HEK293 (cell line): ENCODE results near the gene LIPK.

Source experiments
- CTCF ChIA-PET: fragments of 350-600 bp; formaldehyde crosslinking; extraction: SDS; loops from one replicate; lab custom pipeline; 2021; ENCODE audit warnings: antibody characterized with exemption; lab: Yijun Ruan, JAX
- POLR2A ChIA-PET: fragments of 300-600 bp; formaldehyde crosslinking; extraction: SDS; loops from one replicate; lab custom pipeline; 2020; ENCODE audit warnings: antibody characterized with exemption, inconsistent platforms; lab: Yijun Ruan, JAX
- H3K27ac ChIP-seq: fragments of 200-500 bp; sonication (Bioruptor generic); 2 replicates; pipeline ENCODE4 v1.5.1; 2014; ENCODE audit warnings: low read depth, low read length, control low read depth, inconsistent platforms; ENCODE audit errors: extremely low read depth
- H3K36me3 ChIP-seq, 2 experiments: fragments of 200-500 bp in 1 of 2; sonication (Bioruptor generic) in 1 of 2; 1 replicate in 1 of 2; 2 replicates in 1 of 2; pipeline ENCODE4 v1.5.1; 2014 to 2017; ENCODE audit warnings: inconsistent platforms in 2 of 2, low read length in 2 of 2; ENCODE audit not compliant: control insufficient read depth in 2 of 2, insufficient read depth in 1 of 2
- H3K4me1 ChIP-seq: fragments of 200-500 bp; sonication (Bioruptor generic); 2 replicates; pipeline ENCODE4 v1.5.1; 2014; ENCODE audit warnings: mild to moderate bottlenecking, low read length, inconsistent platforms; ENCODE audit not compliant: control insufficient read depth, insufficient read depth
- H3K4me3 ChIP-seq: 2 replicates; pipeline ENCODE4 v1.5.1; 2011; ENCODE audit warnings: low read depth, mild to moderate bottlenecking, control low read depth, low read length, moderate library complexity
- H3K9me3 ChIP-seq: fragments of 200-500 bp; sonication (Bioruptor generic); 2 replicates; pipeline ENCODE4 v1.5.1; 2014; ENCODE audit warnings: low read depth, low read length, inconsistent platforms; ENCODE audit not compliant: control insufficient read depth, insufficient read depth
- BCL11B ChIP-seq: fragments of 450-650 bp; formaldehyde crosslinking; IDR thresholded peaks from 2 replicates; pipeline ENCODE4 v1.5.1; 2016; ENCODE audit warnings: low read depth, missing biosample characterization, missing genetic modification characterization
- KLF1 ChIP-seq: fragments of 450-650 bp; formaldehyde crosslinking; IDR thresholded peaks from 2 replicates; pipeline ENCODE4 v1.5.1; 2016; ENCODE audit warnings: missing biosample characterization, missing genetic modification characterization
- OVOL3 ChIP-seq: fragments of 450-650 bp; formaldehyde crosslinking; IDR thresholded peaks from 2 replicates; pipeline ENCODE4 v1.5.1; 2016; ENCODE audit warnings: missing biosample characterization, missing genetic modification characterization
- PRDM1 ChIP-seq: fragments of 450-650 bp; formaldehyde crosslinking; IDR thresholded peaks from 2 replicates; pipeline ENCODE4; 2016; ENCODE audit warnings: missing biosample characterization, missing genetic modification characterization
- TSHZ1 ChIP-seq: fragments of 450-650 bp; formaldehyde crosslinking; IDR thresholded peaks from 2 replicates; pipeline ENCODE4 v1.5.1; 2016; ENCODE audit warnings: missing biosample characterization, missing genetic modification characterization, borderline replicate concordance
- ZBTB26 ChIP-seq: fragments of 450-650 bp; formaldehyde crosslinking; optimal IDR thresholded peaks from 2 replicates; pipeline ENCODE3; 2016; ENCODE audit warnings: missing biosample characterization, mild to moderate bottlenecking, missing genetic modification characterization
- ZFP69B ChIP-seq: fragments of 450-650 bp; formaldehyde crosslinking; IDR thresholded peaks from 2 replicates; pipeline ENCODE4 v1.5.1; 2016; ENCODE audit warnings: missing biosample characterization, missing genetic modification characterization
- ZIC2 ChIP-seq: fragments of 450-650 bp; formaldehyde crosslinking; IDR thresholded peaks from 2 replicates; pipeline ENCODE4 v1.5.1; 2016; ENCODE audit warnings: missing biosample characterization, missing genetic modification characterization
- ZNF23 ChIP-seq: fragments of 450-650 bp; formaldehyde crosslinking; IDR thresholded peaks from 2 replicates; pipeline ENCODE4 v1.5.1; 2016; ENCODE audit warnings: missing biosample characterization, missing genetic modification characterization, borderline replicate concordance
- ZNF423 ChIP-seq: fragments of 450-650 bp; formaldehyde crosslinking; IDR thresholded peaks from 2 replicates; pipeline ENCODE4 v1.5.1; 2016; ENCODE audit warnings: missing biosample characterization, missing genetic modification characterization
- ZNF549 ChIP-seq: fragments of 450-650 bp; IDR thresholded peaks from 2 replicates; pipeline ENCODE4 v1.5.1; 2018; ENCODE audit warnings: missing biosample characterization, missing genetic modification characterization, mild to moderate bottlenecking, inconsistent platforms, moderate library complexity
- ZNF660 ChIP-seq: fragments of 450-650 bp; IDR thresholded peaks from 2 replicates; pipeline ENCODE4 v1.5.1; 2018; ENCODE audit warnings: missing biosample characterization, mild to moderate bottlenecking, missing genetic modification characterization
- ZNF704 ChIP-seq: fragments of 450-650 bp; formaldehyde crosslinking; IDR thresholded peaks from 2 replicates; pipeline ENCODE4 v1.5.1; 2016; ENCODE audit warnings: missing biosample characterization, missing genetic modification characterization
- ZNF792 ChIP-seq: fragments of 450-650 bp; formaldehyde crosslinking; IDR thresholded peaks from 2 replicates; pipeline ENCODE4 v1.5.1; 2016; ENCODE audit warnings: missing biosample characterization, missing genetic modification characterization
- ZNF830 ChIP-seq: fragments of 450-650 bp; IDR thresholded peaks from 2 replicates; pipeline ENCODE4 v1.5.0; 2018; ENCODE audit warnings: missing biosample characterization, missing genetic modification characterization, low read depth, mild to moderate bottlenecking, moderate library complexity

The LIPK gene

GRCh38 chr10:88657901-88658300, 48.1 kb upstream of the LIPK start:
- H3K36me3 ChIP-seq, result no peaks in the 10 kb centered on the region

GRCh38 chr10:88659725-88660597, 46.1 kb upstream of the LIPK start:
- no peak overlapping the region for H3K4me3 ChIP-seq
- ChIA-PET POLR2A (no interaction called here), CTCF (interaction anchor here (1.2 kb wide), 1 partner anchor 95 kb away, joined by 3 read pairs; no protein-coding TSS in a partner anchor)
- TF ChIP-seq ZNF830 (no peak), ZNF423 (tag by site-specific recombination) (no peak), ZNF549 (tag by site-specific recombination) (no peak), PRDM1 (tag by site-specific recombination) (no peak), BCL11B (no peak), ZNF660 (no peak), ZBTB26 (tag by site-specific recombination) (no peak)
- TF ChIP-seq, all 188 proteins: peak for 0
- H3K27ac ChIP-seq, result no peak overlapping the region
- no peaks in the 10 kb centered on the region; the same call in 1 of the 2 replicates for H3K4me1 ChIP-seq
- H3K9me3 ChIP-seq, result no peaks in the 10 kb centered on the region
- no peaks in the 10 kb centered on the region for H3K36me3 ChIP-seq

More at GRCh38 chr10:88657901-88658300, 48.1 kb upstream of the LIPK start:
- Histone ChIP-seq H3K9me3 (no peaks in the 10 kb centered on the region), H3K27ac (no peak overlapping the region), H3K4me1 (no peaks in the 10 kb centered on the region; the same call in 1 of the 2 replicates), H3K4me3 (no peak overlapping the region)
- TF ChIP-seq ZNF792 (tag by site-specific recombination), result no peak
- TF ChIP-seq ZFP69B (tag by site-specific recombination), result no peak
- TF ChIP-seq OVOL3 (tag by site-specific recombination), result no peak
- TF ChIP-seq ZNF23, result no peak
- no peak for TF ChIP-seq ZNF704 (tag by site-specific recombination)
- no peak for TF ChIP-seq ZIC2
- ChIA-PET POLR2A (no interaction called here), CTCF (interaction anchor here (0.6 kb wide), 1 partner anchor 84 kb away, joined by 7 read pairs; no protein-coding TSS in a partner anchor)

- CTCF ChIA-PET, result interaction anchor here (0.7 to 1.2 kb wide), 2 partner anchors 27 to 96 kb away, joined by 3 read pairs; no protein-coding TSS in a partner anchor
- no peaks in the 10 kb centered on the region for H3K9me3 ChIP-seq
- TF ChIP-seq TSHZ1, result no peak
- TF ChIP-seq KLF1 (tag by site-specific recombination), result no peak
- H3K4me3 ChIP-seq, result no peak overlapping the region
- no peak overlapping the region for H3K27ac ChIP-seq
- no peaks in the 10 kb centered on the region; the same call in 1 of the 2 replicates for H3K4me1 ChIP-seq
- POLR2A ChIA-PET, result no interaction called here
- H3K36me3 ChIP-seq, result no peaks in the 10 kb centered on the region
Observed at GRCh38 chr10:88660598-88660884, 45.5 kb upstream of the LIPK start.
